HG02840 (cell line): ENCODE results near the gene ADCY1.

Experiments
- ATAC-seq: cut with Tn5 transposase; IDR thresholded peaks from one replicate; pipeline ENCODE4 v1.9.1; 2021; ENCODE audit warnings: mild to moderate bottlenecking, moderate library complexity, moderate number of reproducible peaks; ENCODE audit not compliant: unreplicated experiment, low FRiP score

Gene ADCY1

DNA sequence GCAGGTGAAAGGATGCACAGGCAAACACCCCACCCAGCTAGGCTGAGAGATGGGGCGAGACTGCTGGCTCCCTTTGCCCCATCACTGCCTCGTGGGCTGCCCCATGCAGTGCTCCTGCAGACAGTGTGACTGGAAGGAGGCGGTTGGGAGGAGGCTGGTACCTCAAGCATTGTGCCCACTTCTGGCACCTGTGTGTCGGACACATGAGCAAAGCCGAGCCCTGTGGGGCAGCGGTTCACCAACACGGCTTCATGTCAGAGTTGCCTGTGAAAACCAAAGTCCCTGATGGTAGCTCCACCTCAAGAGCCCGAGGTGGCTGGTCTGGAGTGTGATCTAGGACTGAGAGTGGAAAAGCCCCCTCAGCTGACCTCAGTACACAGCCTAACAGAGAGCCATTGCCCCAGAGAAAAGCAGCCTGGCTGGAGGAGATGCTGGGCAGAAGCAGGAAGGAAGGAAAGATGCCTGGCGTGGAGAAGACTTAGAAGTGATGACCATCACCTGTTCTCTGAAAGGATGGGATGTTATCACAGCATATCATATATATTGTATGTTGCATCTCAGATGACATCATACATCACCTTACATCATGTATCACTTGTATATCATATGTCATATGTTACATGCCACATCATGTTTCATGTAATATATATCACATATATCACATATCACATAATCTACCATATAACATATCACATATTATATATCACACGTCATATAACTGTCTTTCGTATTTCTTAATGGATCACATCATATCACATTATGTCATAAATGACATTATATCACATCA, 75.6 kb downstream of the ADCY1 start:
- ATAC-seq: no peak

DNA sequence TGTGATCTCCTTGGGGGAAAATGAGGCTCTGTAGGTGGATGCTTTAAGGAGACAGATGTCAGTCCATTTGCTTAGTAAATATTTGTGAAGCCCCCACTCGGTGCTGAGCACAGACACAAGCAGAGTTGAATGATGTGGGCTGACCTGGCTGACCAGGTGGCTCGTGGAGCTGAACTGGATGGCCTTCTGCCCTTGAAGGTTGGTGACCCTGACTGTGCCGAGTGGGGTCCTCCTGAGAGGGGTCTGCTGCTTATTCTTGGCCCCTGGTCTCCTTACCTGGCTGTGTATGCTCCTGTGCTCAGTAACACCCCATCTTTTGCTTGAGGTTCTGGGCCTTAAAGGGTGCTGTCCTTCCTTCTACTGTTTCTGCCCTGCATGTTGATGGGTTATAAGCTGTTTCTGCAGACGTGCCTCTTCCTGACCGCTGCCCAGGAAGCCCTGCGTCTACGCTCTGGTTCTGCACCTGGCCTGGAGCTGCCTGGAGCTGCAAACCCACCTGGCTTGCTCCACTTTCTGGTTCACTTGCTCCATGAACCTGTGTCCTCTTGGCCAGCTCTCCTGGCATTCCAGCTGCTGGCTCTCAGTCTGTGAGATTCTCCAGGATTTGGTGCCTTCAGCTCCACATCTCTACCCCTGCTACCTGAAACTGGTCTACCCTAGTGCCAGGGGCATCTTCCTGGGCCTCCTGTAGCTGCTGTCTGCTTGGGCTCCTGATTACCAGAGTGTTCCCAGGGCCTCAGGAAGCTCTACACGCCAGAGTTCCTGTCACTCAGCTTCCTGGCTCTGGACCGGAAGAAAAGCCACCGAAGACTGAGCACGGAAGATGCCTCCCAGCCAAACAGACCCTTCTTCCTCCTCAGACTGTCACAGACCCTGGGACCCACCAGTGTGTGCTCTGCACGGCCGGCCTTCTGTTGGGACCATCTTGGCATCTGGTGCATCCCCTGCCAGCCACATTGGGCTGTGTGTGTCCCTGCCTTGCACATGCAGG, 76.5 kb downstream of the ADCY1 start:
- ATAC-seq: no peak

DNA sequence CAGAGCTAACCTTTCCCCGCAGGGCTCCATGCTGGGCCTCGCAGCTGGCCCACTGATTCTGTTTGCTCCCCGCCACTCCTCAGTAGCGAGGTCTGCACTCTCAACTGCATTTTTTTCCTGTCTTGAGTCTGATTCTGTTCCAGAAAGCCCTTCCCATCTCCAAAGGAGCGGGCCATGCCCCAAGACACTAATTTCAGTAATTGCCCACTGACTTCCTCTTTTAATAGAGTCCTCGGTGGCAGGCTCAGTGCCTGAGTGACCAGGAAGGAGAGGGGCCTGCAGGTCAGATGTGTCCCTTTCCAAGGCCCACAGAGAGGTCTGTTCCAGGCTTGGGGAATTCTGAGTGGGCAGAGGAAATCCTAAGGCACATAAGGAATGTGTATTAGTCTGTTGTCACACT, 77.4 kb downstream of the ADCY1 start:
- no peak for ATAC-seq

DNA sequence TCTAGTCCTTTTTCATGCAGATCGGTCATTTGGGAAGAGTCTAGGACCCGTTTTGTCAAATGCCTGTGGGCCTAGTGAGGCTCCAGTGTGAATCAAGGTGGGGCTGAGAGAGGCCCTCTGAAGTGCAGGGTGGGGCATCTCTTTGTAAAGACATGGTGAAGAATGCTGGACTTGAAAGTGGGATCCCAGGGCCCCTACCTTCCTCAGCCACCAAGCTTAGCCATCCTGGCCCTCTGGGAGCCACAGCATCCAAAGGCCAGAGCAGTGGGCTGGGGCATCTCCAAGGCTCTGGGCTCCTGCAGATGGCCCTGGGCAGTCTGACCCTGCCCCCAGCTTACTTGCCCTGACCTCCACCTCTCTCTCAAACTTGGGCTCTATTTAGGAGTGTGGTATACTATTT, 78.5 kb downstream of the ADCY1 start:
- no peak for ATAC-seq

DNA sequence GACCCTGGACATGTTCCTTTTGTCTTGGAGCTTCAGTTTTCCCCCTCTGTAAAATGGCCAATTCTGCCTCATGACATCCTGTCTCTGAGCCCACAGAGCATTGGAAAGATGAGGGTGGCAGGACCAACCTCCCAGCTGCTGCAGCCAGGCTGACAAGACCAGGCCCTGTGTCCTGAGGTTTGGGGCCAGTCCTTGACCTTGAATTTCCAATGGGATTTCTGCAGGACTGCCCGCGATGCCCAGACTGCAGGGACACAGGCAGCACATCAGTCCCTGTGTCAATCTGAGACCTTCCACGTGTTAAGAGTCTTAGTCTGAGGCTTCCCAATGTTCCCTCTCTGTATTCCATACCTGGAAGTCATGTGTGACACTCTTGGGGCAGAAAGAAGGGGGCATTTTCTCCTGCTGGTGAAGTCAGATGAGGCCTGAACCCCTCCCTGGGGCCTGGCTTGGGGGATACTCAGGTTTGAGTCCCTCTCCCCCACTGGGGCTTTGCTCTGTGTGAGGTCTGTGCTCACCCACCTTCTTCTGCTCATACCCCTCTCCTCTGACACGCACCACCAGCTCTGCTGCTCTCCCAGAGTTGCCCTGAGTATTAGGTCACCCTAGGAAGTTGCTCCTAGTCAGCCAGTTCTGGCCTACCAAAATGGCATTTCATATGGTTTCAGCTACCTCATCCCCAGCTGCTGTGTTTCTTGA, 79.2 kb downstream of the ADCY1 start:
- ATAC-seq: no peak

DNA sequence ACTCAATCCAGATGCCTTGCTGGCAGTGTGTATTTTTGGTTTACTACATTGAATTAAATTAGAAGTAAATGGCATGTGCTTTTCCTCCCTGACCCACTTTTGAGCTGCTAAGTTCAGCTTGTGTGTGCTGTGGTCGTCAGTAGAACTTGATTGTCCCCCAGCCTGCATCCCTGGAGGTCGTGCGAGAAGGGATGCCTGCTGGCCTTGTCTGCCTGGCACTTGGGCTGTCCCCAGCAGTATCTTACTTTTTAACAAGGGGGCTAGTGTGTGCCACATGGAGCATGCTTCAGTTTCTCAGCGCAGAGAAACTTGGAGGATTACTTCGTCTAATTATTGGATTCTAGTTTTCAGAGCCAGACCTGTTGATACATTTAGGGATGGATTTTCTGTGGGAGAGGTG, 80.2 kb downstream of the ADCY1 start:
- no peak for ATAC-seq

DNA sequence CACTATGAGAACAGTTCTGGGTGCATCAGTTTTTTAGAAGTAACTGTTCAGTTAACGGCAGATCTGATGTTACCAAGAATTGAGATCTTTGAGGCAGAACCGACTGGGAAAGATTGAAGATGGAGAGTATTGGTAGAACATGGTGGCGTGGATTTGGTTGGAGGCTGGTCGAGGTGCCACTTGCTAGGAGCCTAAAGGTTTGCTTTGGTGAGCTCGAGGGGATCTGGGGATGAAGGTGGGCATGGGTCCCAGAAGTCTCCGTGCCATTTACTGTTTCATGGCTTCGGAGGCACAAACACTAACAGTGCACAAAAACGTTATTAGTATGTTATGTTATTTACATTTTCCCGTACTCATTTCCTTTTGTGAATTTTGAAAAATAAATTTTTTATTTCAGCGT, 81.4 kb downstream of the ADCY1 start:
- ATAC-seq: no peak

DNA sequence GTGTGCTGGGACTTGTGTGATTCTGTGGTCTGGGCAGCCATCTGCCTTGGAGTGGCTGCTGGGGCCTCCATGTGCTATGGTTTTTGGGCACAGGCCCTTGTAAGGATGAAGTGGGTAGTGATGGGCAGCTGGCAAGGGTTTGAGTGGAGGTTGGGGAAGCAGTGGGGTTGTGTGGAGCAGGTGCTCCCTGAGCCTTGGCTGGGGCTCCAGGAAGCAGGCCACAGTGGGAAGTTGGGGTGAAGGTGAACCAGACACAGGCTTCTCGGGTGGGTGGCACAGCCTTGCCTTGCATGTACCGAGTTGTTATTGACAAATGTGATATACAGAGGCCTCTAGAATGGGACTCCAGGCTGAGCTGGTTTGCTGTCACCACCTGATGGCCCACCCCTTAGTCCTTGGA, 82.3 kb downstream of the ADCY1 start:
- no peak for ATAC-seq

DNA sequence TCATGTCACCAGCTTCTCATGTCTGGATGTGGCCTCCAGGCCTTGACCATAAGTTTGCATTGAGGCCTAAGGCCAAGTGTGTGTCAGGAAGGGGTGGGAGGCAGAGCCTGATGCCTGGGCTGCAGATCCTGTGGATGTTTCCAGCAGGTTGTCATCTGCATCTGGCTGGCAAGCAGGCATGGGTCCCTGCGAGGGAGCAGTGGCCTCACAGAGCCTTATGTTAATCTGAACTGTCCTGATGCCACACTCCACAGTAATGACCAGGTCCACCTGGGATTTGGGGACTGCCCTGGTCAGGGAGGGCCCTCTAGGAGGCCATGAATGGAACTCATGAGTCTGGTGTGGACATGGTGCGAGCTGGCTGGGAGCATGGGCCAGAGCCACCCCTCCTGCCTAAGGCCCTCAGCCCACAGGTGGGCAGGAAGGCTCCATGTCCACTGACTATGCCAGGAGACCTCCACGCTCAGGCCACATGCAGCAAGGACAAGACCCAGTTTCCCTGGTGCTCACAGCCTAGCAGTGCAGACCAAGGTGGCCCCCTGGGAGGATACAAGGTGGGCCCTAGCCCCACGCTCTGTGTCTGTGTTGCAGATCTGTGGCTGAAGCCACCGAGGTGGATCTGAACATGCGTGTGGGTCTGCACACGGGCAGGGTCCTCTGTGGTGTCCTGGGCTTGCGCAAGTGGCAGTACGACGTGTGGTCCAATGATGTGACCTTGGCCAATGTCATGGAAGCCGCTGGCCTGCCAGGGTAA, 83.1 kb downstream of the ADCY1 start:
- no peak for ATAC-seq

DNA sequence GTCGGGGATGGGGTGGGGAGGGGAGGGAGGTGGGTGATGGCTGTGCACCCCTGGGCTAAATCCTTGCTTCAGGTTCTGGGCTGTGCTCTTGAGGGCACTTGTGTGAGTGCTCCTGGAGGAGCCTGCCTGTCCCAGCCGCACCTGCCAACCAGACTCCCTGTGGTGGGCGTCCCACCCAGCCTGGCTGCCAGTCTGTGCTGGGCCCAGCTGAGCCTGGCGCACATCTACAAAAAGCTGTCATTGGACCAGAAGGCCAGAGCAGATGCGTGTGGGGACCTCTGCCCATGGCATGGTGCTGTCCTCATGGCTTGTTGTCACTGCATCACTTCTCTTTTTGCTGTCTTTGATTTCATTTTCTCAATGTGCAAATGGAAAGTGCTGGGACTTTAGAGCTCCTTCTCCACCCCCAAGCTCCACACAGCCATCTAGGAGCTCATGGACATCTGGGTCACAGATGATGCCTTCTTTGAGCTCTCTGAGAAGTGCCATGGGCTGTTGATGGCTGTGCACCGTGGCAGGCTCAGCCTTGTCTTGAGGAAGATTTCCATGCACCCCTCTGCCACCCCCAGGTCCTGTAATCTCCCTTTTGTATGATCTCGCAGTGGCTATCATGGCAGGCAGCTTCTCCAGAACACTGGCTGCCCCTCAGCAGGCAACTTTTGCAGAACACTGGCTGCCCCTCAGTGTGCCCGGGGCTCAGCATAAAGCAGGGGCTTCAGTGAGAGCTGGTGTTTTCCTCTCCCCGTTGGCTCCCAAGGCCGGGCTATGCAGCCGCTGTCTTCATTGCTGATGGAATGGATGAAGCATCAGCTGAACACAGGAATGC, 83.9 kb downstream of the ADCY1 start:
- no peak for ATAC-seq

DNA sequence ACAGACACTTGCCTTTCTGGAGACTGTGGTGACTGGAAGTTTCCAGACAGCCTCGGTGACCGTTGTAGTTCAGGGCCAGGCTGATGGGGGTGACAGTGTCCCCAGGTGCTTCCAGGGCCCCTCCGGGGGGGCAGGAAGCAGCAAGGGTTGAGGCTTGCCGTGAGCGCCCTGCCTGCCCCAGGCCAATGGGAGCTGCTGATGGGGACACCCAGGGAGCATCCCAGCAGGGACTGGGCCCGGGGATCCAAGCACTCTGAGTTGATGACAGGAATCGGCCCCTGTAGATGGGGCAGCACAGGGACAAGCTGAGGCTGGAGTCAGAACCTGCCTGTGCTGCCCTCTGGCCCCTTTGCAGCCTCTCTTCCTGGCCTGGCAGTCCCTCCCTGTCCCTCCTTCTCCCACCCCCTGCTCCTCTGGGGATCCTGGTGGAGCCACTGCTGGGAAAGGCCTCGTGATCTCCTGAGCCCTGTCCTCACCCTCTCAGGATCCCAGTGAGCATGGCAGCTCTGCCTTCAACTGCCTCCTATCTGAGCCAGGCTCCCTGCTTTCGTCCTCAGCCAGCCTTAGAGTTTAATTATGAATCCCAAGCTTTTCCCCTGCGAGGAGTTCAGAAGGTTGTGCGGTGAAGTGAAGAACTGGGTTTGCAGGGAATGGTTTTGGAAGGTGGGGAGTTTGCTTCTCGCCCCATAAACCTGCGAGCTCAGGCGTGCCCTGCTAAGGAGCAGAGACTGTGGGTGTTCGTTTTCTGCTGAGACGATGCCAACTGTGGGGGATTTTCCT, 84.7 kb downstream of the ADCY1 start:
- no peak for ATAC-seq

DNA sequence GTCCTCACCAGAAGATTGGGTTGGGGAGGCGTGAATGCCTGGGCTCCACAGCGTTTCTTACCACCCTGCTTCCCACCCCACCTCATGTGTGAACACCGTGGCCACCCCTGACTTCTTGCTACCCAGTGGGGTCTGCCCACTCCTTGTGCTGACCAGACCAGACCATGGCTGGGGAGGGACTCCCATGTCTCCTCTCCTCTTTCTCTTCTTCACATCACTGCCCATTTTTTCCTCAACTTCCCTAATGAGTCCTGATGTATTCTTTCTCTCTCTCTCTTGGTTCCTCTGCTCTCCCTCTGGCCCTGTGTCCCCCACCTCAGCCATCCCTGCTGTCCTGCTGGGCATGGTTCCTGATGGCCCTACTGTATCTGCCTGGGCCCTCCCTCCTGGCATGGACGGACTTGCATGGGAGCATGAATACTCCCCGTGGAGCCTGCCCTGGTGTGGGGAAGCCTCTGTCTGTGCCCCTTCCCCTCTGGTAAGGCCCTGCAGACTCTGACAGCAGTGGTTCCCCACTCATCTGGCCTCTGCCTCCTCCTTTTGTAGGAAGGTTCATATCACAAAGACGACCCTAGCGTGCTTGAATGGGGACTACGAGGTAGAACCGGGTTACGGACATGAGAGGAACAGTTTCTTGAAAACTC, 85.5 kb downstream of the ADCY1 start:
- ATAC-seq: no peak

DNA sequence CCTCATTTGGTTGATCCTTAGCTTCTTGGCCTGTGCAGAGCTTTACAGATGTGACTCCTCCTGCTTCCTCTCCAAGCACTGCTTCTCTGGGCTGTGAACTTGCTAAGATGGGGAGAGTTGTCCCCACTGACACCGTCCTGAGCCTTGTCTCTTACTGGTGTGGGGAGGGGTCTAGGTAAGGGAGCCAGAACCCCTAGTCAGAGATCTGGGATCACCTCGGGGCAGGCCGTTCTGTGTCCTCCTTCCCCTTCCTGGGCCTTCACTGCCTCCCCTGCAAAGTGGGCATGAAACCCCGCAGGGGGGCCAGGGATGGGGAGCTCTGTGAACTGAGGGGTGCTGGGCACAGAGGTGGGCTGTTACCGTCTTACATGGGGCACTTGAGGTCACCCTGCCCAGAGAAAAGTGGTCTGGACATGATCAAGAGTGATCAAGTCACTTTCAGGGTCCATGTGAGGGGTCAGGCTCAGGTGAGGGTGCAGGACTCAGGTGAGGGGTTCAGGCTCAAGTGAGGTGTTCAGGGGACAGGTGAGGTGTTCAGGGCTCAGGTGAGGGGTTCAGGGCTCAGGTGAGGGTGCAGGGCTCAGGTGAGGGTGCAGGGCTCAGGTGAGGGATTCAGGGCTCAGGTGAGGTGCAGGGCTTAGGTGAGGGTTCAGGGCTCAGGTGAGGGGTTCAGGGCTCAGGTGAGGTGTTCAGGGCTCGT, 86.2 kb downstream of the ADCY1 start:
- ATAC-seq: no peak

DNA sequence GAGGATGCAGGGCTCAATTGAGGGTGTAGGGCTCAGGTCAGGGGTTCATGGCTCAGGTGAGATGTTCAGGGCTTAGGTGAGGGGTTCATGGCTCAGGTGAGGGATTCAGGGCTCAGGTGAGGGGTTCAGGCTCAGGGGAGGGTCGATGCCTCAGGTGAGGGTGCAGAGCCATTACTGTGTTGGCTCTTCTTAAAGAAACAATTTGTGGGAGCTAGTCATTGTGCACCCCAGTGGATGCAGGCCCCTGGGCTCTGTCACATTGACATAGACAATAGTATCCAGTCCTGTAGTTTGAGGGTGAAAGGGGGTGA, 86.7 kb downstream of the ADCY1 start:
- no peak for ATAC-seq

DNA sequence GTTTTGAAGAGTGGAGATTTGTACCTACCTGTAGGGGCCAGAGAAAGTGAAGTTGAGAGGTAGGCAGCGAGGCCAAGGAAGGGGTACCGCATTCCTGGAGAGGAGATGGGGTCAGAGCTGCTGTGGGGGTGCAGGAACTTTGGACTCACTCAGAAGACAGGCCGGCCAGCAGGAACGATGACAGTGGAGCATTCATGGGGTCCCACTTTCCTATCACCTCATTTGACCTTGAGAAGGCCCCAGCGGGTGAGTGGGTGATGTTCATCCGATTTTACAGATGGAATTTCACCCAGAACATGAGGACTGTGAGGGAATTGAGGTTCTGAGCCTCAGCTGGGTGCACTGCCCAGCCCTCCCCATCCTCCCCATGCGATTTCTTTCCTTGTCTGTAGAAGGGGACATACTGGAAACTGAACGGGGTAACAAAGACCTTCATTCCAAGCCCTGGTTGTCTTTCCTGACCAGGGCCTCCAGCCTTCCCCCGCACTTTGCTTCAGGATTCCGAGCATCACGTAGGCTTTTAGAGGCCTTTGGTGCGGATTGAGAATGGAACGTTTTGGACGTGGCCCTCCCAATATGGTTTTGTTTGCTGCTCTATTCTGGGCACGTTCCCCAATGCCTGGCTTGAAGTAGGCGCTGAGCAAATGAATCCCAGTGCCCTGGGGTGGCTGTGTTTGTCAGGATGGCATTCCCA, 87.3 kb downstream of the ADCY1 start:
- no peak for ATAC-seq

DNA sequence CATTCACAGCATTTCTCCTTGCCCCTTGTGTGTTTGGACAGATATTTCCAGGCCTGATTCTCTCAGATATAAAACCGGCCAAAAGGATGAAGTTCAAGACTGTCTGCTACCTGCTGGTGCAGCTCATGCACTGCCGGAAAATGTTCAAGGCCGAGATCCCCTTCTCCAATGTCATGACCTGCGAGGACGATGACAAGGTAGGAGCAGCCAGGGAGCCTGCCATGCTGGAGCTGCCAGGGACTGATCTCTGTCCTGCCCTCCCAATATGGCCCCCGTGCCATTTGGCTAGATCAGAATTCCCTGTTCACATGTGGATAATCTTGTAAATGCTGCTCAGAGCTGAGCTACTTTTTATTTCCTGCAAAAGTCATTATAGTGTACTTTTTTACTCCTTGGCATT, 87.8 kb downstream of the ADCY1 start:
- ATAC-seq: no peak

DNA sequence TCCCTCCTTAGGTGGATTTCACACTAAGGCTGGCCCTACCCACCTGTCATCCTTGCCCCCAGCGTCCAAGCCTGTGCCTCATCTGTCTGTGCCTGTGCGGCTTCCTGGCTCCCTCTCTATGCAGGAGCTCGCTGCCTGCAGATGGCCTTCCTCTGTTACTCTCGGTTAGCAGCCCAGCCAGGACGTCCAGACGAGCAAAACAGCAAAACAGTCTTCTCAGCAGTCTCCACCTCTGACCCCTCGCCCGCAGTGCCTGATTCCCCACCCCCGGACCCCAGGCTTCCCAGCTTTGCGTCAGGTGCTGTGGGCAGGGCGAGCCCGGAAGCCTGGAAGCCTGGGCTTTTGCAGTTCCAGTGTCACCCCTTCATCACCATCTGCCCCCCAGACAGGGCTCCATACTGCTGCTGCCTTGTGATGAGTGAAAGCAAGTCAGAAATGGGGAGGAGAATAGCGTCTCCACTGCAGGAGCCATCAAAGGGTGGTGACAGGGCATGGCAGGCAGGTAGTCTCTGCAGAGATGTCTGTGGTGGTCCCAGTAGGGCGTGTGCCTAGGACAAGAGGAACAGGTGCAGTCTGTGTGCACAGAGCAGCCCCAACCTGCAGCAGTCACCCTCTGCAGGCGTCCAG, 88.5 kb downstream of the ADCY1 start:
- ATAC-seq: no peak
